Prostate gland (tissue), 2 donors: ENCODE results near the gene OTX1. TPM values are rescaled to one million over a fixed set of nuclear protein-coding genes. Genes with fewer than 3 reads are reported as not detected.

Experiments used
- DNase-seq: peaks from one replicate; pipeline ENCODE4 v3.0.0-alpha.2; 2019; ENCODE audit warnings: low spot score
- H3K27ac ChIP-seq, 2 donors: fragments of 200-600 bp; sonication (generic); 2 replicates each; pipeline ENCODE4 v1.5.1; 2017 to 2019
- H3K27me3 ChIP-seq: fragments of 200-600 bp; sonication (generic); replicated peaks from 2 replicates; pipeline ENCODE4 v1.5.1; 2019; ENCODE audit not compliant: insufficient read depth
- H3K36me3 ChIP-seq, 2 donors: fragments of 200-600 bp; sonication (generic); 1 replicate in 1 of 2; 2 replicates in 1 of 2; pipeline versions ENCODE4 v1.5.1 to v1.8.1; 2017 to 2019
- H3K4me1 ChIP-seq: fragments of 200-600 bp; sonication (generic); replicated peaks from 2 replicates; pipeline ENCODE4 v1.5.1; 2019
- H3K4me3 ChIP-seq, 2 donors: fragments of 200-600 bp; sonication (generic); 2 replicates each; pipeline ENCODE4 v1.5.1; 2017 to 2019
- H3K9me3 ChIP-seq: fragments of 200-600 bp; sonication (generic); 2 replicates; pipeline ENCODE4 v1.5.1; 2017
- POLR2A ChIP-seq: fragments of 450-650 bp; IDR thresholded peaks from one replicate; pipeline ENCODE4 v1.6.1; 2016; ENCODE audit warnings: antibody characterized with exemption, mild to moderate bottlenecking
- POLR2AphosphoS5 ChIP-seq: sonication (generic); formaldehyde crosslinking; IDR thresholded peaks from one replicate; pipeline ENCODE4 v1.6.1; 2017; ENCODE audit warnings: antibody characterized with exemption
- WGBS: methylation state at CpG from one replicate; pipeline ENCODE4 v1.1.5; 2018; 5-methylcytosine and 5-hydroxymethylcytosine counted together
- intact Hi-C: fragments of 100-400 bp; cut with DNase I; formaldehyde crosslinking; loops from one replicate; pipeline ENCODE4 v1.14.2; 2022
- total RNA-seq, 2 donors: library from RNA; depleted of rRNA; stranded (reverse); fragments of >200 nt; gene quantifications; one replicate each; pipeline ENCODE4 v1.1.0, GENCODE V29; 2016
- TF ChIP-seq, protein P1 (sequence below), 4 experiments: fragments of 200-600 bp in 2 of 4; fragments of 450-650 bp in 2 of 4; sonication (generic) in 2 of 4; IDR thresholded peaks; 1 replicate in 3 of 4; 2 replicates in 1 of 4; pipeline ENCODE4 v1.5.1; 2016 to 2019; ENCODE audit warnings: antibody characterized with exemption in 4 of 4, mild to moderate bottlenecking in 2 of 4, moderate library complexity in 2 of 4

OTX1 gene
- total RNA-seq, 2 donors from 2014 or later, result 2.0 to 2.2 TPM

DNA sequence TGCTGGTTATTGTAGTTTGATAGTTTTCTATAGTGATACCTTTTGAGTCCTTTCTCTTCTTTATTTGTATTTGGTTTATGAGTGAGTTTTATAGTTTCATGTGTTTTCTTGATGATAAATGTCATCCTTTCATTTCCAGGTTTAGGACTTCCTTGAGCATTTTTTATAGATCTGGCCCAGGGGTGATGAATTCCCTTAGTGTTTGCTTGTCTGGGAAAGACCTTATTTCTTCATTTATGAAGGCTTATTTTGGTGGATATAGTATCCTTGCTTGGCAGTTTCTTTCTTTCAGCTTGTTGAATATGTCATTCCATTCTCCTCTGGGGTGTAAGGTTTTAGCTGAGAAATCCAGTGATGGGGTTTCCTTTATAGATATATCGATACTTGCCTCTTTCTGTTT, 53.9 kb downstream of the OTX1 start:
- Histone ChIP-seq H3K4me3 (no peak overlapping the region), H3K9me3 (no peaks in the 10 kb centered on the region), H3K4me1 (no peaks in the 10 kb centered on the region), H3K36me3 (no peaks in the 10 kb centered on the region), H3K27me3 (no peaks in the 10 kb centered on the region), H3K27ac (no peak overlapping the region)
- TF ChIP-seq POLR2AphosphoS5 (no peak), POLR2A (no peak)
- TF ChIP-seq, protein P1, sequence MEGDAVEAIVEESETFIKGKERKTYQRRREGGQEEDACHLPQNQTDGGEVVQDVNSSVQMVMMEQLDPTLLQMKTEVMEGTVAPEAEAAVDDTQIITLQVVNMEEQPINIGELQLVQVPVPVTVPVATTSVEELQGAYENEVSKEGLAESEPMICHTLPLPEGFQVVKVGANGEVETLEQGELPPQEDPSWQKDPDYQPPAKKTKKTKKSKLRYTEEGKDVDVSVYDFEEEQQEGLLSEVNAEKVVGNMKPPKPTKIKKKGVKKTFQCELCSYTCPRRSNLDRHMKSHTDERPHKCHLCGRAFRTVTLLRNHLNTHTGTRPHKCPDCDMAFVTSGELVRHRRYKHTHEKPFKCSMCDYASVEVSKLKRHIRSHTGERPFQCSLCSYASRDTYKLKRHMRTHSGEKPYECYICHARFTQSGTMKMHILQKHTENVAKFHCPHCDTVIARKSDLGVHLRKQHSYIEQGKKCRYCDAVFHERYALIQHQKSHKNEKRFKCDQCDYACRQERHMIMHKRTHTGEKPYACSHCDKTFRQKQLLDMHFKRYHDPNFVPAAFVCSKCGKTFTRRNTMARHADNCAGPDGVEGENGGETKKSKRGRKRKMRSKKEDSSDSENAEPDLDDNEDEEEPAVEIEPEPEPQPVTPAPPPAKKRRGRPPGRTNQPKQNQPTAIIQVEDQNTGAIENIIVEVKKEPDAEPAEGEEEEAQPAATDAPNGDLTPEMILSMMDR (IDR thresholded peaks at IDR 0.05), result no peak
- WGBS, result 93% methylated on average over 1 of the region's 1 CpG
- no peak for DNase-seq
- intact Hi-C loops, result no loop called here
